ENCODE data around the gene CLDN8.
A peak's percentile ranks its signal among the peaks of the same experiment; 100 is the strongest.

Gene CLDN8

DNA sequence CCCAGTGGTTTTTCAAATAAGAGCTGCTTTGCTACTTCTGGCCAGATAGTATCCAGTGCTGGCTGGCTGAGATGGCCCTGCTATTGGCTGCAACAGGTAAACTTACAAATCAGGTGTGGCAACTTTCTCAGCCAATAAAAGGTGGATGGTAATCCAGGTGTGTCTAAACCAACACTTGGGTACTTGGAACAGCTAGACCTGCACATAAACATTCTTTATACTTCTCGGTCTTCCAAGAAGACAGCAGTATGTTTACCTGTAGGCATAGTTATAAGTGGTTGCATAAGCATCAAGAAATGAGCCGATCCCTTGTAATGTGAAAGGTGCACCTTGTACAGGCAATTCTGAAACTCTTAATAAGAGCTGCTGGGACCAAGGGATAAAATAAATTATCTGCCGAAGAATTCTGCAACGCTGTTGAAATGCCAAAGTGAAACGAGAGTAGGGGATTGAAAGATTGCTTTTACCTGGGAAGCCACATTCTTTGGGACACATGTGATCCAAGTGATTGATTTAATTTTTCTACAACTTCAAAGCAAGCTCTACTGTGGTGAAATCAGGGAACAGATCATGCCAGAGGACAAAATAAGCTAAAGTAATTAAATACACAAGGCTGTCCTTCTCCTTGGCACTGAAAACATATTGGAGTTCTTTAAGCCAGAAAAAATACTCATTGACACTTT is at the start of gene CLDN8:
Gene CLDN8 (minus strand): TSS at position 57 of the 683 bp plus-strand sequence. CDS start 172 bp downstream, outside the sequence.
- TF ChIP-seq, protein P1, sequence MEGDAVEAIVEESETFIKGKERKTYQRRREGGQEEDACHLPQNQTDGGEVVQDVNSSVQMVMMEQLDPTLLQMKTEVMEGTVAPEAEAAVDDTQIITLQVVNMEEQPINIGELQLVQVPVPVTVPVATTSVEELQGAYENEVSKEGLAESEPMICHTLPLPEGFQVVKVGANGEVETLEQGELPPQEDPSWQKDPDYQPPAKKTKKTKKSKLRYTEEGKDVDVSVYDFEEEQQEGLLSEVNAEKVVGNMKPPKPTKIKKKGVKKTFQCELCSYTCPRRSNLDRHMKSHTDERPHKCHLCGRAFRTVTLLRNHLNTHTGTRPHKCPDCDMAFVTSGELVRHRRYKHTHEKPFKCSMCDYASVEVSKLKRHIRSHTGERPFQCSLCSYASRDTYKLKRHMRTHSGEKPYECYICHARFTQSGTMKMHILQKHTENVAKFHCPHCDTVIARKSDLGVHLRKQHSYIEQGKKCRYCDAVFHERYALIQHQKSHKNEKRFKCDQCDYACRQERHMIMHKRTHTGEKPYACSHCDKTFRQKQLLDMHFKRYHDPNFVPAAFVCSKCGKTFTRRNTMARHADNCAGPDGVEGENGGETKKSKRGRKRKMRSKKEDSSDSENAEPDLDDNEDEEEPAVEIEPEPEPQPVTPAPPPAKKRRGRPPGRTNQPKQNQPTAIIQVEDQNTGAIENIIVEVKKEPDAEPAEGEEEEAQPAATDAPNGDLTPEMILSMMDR (IDR thresholded peaks at IDR 0.05; ENCODE audit: low read depth, low read length, missing control alignments), result no peak
- Histone ChIP-seq H3K4me3 (ENCODE audit: low read depth, low read length) (no peak within 1 kb of the TSS), H3K36me3 (replicated peaks) (no peaks in the 10 kb centered on the region), H3K27ac (no peak within 1 kb of the TSS), H3K27me3 (replicated peaks) (no peaks in the 10 kb centered on the region)
- in situ Hi-C loops (cut with HindIII; ENCODE audit: low pct_ligation_motif_present, low sequenced_read_pairs), result no loop called here
- no peak for DNase-seq

DNA sequence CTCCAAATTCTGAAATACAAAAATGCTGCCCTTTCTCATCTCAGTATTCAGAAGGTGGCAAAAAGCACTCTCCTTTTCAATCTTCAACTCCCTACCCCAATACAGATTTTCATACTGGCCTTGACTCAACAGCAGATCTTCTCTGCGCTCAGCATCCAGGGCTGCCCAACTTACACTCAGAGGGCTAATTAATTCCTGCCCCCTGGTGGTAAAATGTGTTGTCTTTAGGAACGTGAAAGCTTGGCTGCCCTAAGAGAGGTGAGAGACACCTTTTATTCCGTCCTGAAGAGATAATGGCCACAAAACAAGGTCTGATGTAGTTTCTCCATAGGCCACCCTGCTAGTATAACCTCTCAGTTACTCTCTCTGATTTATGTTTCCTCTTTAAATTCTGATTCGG is 41.9 kb upstream of the CLDN8 start:
- Histone ChIP-seq H3K4me3 (ENCODE audit: low read depth, low read length) (no peak overlapping the region), H3K27ac (no peak overlapping the region), H3K36me3 (replicated peaks) (no peaks in the 10 kb centered on the region), H3K27me3 (replicated peaks) (no peaks in the 10 kb centered on the region)
- peak; percentile 49 for DNase-seq
- TF ChIP-seq, protein P1 (IDR thresholded peaks at IDR 0.05; ENCODE audit: low read depth, low read length, missing control alignments), result peak; percentile 57
- in situ Hi-C loops (cut with HindIII; ENCODE audit: low pct_ligation_motif_present, low sequenced_read_pairs), result no loop called here

DNA sequence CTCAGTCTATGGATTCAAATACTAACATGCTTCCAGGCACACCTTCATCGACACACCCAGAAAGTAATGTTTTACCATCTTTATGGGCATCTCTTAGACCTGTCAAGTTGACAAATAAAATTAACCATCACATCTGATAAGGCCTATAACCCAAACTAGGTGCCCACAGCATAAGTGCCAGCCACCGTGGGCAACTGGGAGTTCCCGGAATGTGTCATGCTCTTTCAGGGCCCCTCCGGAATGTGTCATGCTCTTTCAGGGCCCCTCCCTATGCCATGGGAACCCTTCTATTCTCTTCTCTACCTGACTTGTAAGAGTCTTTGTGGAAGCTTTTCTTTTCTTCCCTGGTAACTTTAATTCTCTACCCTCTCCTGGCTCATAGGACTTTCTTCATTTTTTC is 40.2 kb upstream of the CLDN8 start:
- no peaks in the 10 kb centered on the region for H3K36me3 ChIP-seq (replicated peaks)
- TF ChIP-seq, protein P1 (IDR thresholded peaks at IDR 0.05; ENCODE audit: low read depth, low read length, missing control alignments), result no peak
- DNase-seq, result no peak
- in situ Hi-C loops (cut with HindIII; ENCODE audit: low pct_ligation_motif_present, low sequenced_read_pairs), result no loop called here
- no peak overlapping the region for H3K4me3 ChIP-seq (ENCODE audit: low read depth, low read length)
- H3K27me3 ChIP-seq (replicated peaks), result no peaks in the 10 kb centered on the region
- H3K27ac ChIP-seq, result no peak overlapping the region

DNA sequence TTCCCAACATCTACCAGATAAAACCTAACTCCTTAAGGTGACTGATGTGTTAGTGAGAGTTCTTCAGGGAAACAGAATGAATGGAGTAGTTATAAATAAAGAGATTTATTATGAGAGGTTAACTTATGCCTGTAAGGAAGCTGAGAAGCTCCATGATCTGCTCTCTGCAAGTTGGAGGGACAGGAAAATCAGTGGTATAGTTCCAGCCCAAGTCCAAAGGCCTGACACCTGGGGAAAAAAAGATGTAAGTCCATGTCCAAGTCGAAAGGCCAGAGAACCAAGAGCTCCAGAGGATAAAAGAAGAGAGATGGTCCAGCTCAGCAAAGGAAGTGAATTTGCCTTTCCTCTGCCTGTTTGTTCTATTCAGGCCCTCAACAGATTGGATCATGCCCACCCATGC is 39.8 kb upstream of the CLDN8 start:
- Histone ChIP-seq H3K36me3 (replicated peaks) (no peaks in the 10 kb centered on the region), H3K4me3 (ENCODE audit: low read depth, low read length) (no peak overlapping the region), H3K27me3 (replicated peaks) (no peaks in the 10 kb centered on the region), H3K27ac (no peak overlapping the region)
- no peak for DNase-seq
- in situ Hi-C loops (cut with HindIII; ENCODE audit: low pct_ligation_motif_present, low sequenced_read_pairs), result no loop called here
- TF ChIP-seq, protein P1 (IDR thresholded peaks at IDR 0.05; ENCODE audit: low read depth, low read length, missing control alignments), result no peak

DNA sequence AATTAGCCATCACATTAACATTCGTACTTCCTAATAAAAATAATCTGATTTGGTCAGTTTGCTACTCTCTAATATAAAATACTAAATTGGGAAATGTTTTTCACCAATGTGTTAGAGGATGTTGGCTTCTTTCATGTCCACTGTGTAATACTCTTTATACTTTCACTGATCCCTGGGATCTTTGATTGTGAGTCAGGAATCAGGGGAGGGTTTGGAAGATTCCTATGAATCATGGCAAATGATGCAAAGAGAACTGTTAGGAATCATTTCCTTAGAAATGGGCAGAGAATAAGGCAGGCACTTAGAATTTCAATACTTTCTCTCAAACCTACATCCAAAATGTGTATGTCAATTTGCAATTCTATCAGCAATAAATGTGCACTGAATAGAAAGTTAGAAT is 35.9 kb upstream of the CLDN8 start:
- Histone ChIP-seq H3K27ac (no peak overlapping the region), H3K27me3 (replicated peaks) (no peaks in the 10 kb centered on the region), H3K36me3 (replicated peaks) (no peaks in the 10 kb centered on the region), H3K4me3 (ENCODE audit: low read depth, low read length) (no peak overlapping the region)
- TF ChIP-seq, protein P1 (IDR thresholded peaks at IDR 0.05; ENCODE audit: low read depth, low read length, missing control alignments), result no peak
- DNase-seq, result no peak
- in situ Hi-C loops (cut with HindIII; ENCODE audit: low pct_ligation_motif_present, low sequenced_read_pairs), result no loop called here

DNA sequence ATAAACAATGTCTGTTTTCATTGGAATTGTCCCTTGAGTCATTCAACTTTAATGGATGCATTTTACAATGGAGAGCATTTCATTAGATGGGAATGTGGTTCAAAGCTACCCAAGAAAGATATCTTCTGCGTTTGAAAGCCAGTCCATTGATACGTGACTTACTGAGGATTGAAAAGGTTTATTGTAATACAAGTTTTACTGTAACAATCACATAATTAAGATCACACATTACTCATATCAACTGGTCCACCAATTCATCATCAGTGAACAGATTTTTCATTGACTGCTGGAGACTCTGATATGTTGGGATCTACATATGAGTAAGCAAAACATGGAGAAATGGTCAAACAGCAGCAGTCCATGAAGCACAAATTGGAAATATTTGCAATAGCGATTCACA is 34.0 kb upstream of the CLDN8 start:
- in situ Hi-C loops (cut with HindIII; ENCODE audit: low pct_ligation_motif_present, low sequenced_read_pairs), result no loop called here
- Histone ChIP-seq H3K4me3 (ENCODE audit: low read depth, low read length) (no peak overlapping the region), H3K27me3 (replicated peaks) (no peaks in the 10 kb centered on the region), H3K36me3 (replicated peaks) (no peaks in the 10 kb centered on the region), H3K27ac (no peak overlapping the region)
- TF ChIP-seq, protein P1 (IDR thresholded peaks at IDR 0.05; ENCODE audit: low read depth, low read length, missing control alignments), result no peak
- no peak for DNase-seq

Measured in brain microvascular endothelial cell (primary cell).